Progenitor cell of endocrine pancreas (in vitro differentiated cells): ENCODE measurements around the gene ITGB8. TPM values are rescaled to one million over a fixed set of nuclear protein-coding genes. Genes with fewer than 3 reads are reported as not detected.

ENCODE experiments used
- DNase-seq: peaks from one replicate; pipeline ENCODE4 v3.0.0; 2021; ENCODE audit warnings: low spot score; ENCODE audit not compliant: unreplicated experiment
- H3K27ac Mint-ChIP-seq: 2 replicates; pipeline ENCODE4 v1.8.0; 2021; ENCODE audit warnings: mild to moderate bottlenecking, moderate library complexity, mixed read lengths
- H3K27me3 Mint-ChIP-seq: 2 replicates; pipeline ENCODE4 v1.8.0; 2021; ENCODE audit warnings: mixed read lengths
- H3K36me3 Mint-ChIP-seq: 2 replicates; pipeline ENCODE4 v1.8.0; 2022; ENCODE audit warnings: mixed read lengths; ENCODE audit not compliant: insufficient read depth
- H3K4me1 Mint-ChIP-seq: 2 replicates; pipeline ENCODE4 v1.8.0; 2021; ENCODE audit warnings: low read depth, mixed read lengths
- H3K4me3 Mint-ChIP-seq: 2 replicates; pipeline ENCODE4 v1.8.0; 2021; ENCODE audit warnings: low read depth, mild to moderate bottlenecking, moderate library complexity, mixed read lengths
- H3K9me3 Mint-ChIP-seq: 2 replicates; pipeline ENCODE4 v1.8.0; 2021; ENCODE audit warnings: low read depth, mixed read lengths
- CTCF ChIP-seq: fragments of 200-600 bp; sonication (generic); IDR thresholded peaks from one replicate; pipeline ENCODE4 v1.5.0; 2021; ENCODE audit warnings: antibody characterized with exemption, mild to moderate bottlenecking; ENCODE audit not compliant: unreplicated experiment
- total RNA-seq: library from RNA; stranded (reverse); gene quantifications from 2 replicates; pipeline ENCODE4 v1.2.1, GENCODE V29; 2021

ITGB8 gene
- total RNA-seq, 1 donor from 2014 or later = 37.2 TPM

- Mint-ChIP-seq H3K36me3 (peaks cover 15% of the 10 kb centered on the region), H3K4me1 (peaks cover 3% of the 10 kb centered on the region), H3K4me3 (no peak overlapping the region), H3K27ac (no peak overlapping the region), H3K9me3 (peaks cover 2% of the 10 kb centered on the region), H3K27me3 (no peaks in the 10 kb centered on the region)
- DNase-seq = no peak
- TF ChIP-seq CTCF = no peak
Observed at GRCh38 chr7:20358106-20358505, 27.4 kb downstream of the ITGB8 start.

DNA sequence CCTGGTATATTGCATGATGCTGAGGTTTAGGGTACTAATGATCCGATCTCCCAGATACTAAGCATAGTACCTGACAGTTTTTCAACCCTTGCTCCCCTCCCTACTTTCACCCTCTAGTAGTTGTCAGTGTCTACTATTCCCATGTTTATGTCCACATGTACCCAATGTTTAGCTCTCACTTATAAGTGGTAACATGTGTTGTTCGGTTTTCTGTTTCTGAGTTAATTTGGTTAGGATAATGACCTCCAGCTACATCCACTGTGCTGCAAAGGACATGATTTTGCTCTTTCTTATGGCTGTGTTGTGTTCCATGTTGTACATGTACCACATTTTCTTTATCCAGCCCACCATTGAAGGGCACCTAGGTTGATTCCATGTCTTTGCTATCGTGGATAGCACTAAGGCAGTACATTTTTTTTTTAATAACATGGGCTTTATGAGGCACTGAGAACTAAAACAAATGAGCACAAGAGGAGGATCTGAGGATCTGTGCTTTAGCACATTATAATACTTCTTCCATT lies 28.1 kb downstream of the ITGB8 start:
- H3K36me3 Mint-ChIP-seq = peaks cover 14% of the 10 kb centered on the region
- no peak overlapping the region for H3K4me3 Mint-ChIP-seq
- H3K4me1 Mint-ChIP-seq = peaks cover 3% of the 10 kb centered on the region
- TF ChIP-seq CTCF = no peak
- no peaks in the 10 kb centered on the region for H3K9me3 Mint-ChIP-seq
- DNase-seq = no peak
- H3K27ac Mint-ChIP-seq = no peak overlapping the region
- no peaks in the 10 kb centered on the region for H3K27me3 Mint-ChIP-seq

DNA sequence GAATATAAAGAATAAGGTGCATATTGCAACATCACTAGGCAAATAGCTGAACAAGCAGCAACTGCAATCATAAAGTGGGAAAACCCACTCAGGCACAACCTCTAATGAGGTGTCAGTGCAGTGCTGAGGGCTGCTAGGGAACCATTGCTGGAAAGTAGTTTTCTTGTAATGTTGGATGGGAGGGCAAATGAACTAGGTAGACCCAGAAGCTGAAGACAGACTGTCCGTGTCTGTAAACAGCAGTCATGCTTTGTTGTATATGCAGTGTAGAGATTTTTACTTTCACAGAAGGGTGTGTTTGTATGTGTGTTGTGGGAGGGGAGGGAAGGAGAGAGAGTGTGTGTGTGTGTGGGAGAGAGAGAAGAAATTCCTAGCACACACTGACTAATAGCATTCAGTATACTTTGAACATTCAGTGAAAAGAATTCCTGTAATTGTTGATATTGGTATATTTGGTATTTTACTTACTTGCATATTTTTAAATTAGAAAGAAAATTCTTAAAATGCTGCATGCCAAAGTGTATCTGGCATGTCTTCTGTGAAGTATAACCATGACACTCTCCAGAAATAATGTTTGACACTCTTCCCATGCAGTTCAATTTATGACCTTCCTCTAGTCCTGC lies 28.8 kb downstream of the ITGB8 start:
- peaks cover 3% of the 10 kb centered on the region for H3K4me1 Mint-ChIP-seq
- H3K27ac Mint-ChIP-seq = no peak overlapping the region
- DNase-seq = no peak
- H3K36me3 Mint-ChIP-seq = peaks cover 15% of the 10 kb centered on the region
- H3K9me3 Mint-ChIP-seq = no peaks in the 10 kb centered on the region
- H3K4me3 Mint-ChIP-seq = no peak overlapping the region
- H3K27me3 Mint-ChIP-seq = no peaks in the 10 kb centered on the region
- no peak for TF ChIP-seq CTCF

GRCh38 chr7:20362574-20363253 lies 32.0 kb downstream of the ITGB8 start:
- no peaks in the 10 kb centered on the region for H3K27me3 Mint-ChIP-seq
- H3K4me1 Mint-ChIP-seq = no peaks in the 10 kb centered on the region
- H3K4me3 Mint-ChIP-seq = no peak overlapping the region
- DNase-seq = no peak
- H3K9me3 Mint-ChIP-seq = no peaks in the 10 kb centered on the region
- H3K27ac Mint-ChIP-seq = no peak overlapping the region
- TF ChIP-seq CTCF = no peak
- H3K36me3 Mint-ChIP-seq = peaks cover 20% of the 10 kb centered on the region

GRCh38 chr7:20364571-20365196 lies 34.0 kb downstream of the ITGB8 start:
- H3K4me3 Mint-ChIP-seq = no peak overlapping the region
- no peak for DNase-seq
- no peak for TF ChIP-seq CTCF

More at GRCh38 chr7:20364571-20365196, 34.0 kb downstream of the ITGB8 start:
- Mint-ChIP-seq H3K4me1 (no peaks in the 10 kb centered on the region), H3K27ac (no peak overlapping the region), H3K27me3 (no peaks in the 10 kb centered on the region), H3K36me3 (peaks cover 28% of the 10 kb centered on the region), H3K9me3 (no peaks in the 10 kb centered on the region)
